Measurements from ENCODE around the gene GCA. TPM values are rescaled to one million over a fixed set of nuclear protein-coding genes. Genes with fewer than 3 reads are reported as not detected.

Gene GCA
- total and polyA plus RNA-seq, 8 donors = 32.1 to 92.2 (median 35.7) TPM

DNA sequence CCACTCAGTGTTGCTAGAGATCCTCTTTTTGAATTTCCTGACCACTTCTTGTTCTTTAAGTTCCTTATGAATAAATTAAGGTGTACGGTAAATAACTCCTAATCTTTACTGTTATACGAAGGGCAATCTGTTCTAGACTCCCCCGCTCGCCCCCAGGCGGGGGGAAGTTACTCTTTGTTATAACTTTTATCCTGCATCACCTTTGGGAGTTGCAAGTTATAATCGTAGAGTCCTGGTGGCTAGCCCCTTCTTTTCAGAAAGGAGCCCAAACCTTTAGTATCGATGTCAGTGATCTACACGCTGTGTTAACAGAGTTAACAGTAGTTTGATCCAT is 652 bp downstream of the GCA start:
- peaks cover 0 to 48% of the 10 kb centered on the region in 2 donors for H3K4me1 ChIP-seq
- H3K4me3 ChIP-seq = peak overlapping the region; percentile 72 to 80
- ATAC-seq = no peak
- H3K9me3 ChIP-seq = no peaks in the 10 kb centered on the region
- H3K36me3 ChIP-seq = peaks cover 0 to 4% of the 10 kb centered on the region in 2 donors
- TF ChIP-seq CTCF (IDR thresholded peaks at IDR 0.05) = no peak
- H3K27me3 ChIP-seq = no peaks in the 10 kb centered on the region
- peak overlapping the region; percentile 85 to 97 for H3K27ac ChIP-seq
- intact Hi-C loops (cut with DNase I) = no loop called here
- peak in 1 of 4 donors; percentile 68 for DNase-seq

DNA sequence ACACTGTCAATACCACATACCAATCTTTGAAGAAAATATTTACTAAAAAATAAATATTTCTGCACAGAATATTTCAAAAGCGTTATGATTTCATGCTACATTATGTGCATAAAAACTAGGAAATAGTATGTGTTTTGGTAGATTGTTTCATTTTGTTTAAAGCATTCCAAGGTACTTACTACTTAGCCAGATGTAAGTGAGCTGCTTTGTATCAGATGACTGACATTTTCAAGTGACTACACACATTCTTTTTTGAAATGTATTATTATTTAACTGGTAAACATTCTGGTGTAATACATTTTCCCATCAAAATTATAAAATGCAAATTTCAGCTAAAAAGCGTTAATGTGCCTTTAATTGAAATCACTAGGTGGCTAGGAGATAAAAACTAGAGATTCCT is 21.5 kb downstream of the GCA start:
- Histone ChIP-seq H3K4me1 (no peaks in the 10 kb centered on the region), H3K36me3 (peaks cover 0 to 14% of the 10 kb centered on the region in 2 donors), H3K4me3 (no peak overlapping the region), H3K27ac (no peak overlapping the region), H3K27me3 (no peaks in the 10 kb centered on the region), H3K9me3 (no peaks in the 10 kb centered on the region)
- DNase-seq (no peak), ATAC-seq (no peak)
- TF ChIP-seq CTCF (IDR thresholded peaks at IDR 0.05) = no peak
- intact Hi-C loops (cut with DNase I) = no loop called here

DNA sequence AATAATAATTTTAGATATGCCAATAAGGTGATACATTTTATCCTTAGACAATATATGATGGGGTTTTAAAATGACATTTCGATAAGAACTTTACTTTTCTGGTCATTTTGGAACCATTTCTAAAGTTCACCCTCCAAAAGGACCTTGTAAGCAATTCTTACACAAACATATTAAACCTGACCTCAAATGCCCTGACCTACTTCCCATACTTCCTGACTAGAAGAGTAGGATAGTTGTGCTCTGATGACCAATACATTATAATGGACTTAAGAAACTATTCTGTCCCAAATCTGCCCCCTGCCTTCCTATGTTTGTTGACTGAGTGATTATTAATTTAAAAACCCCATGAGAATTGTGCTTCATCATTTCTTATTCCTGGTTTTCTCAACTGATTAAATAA is 24.6 kb downstream of the GCA start:
- Histone ChIP-seq H3K4me3 (no peak overlapping the region), H3K27me3 (no peaks in the 10 kb centered on the region), H3K9me3 (no peaks in the 10 kb centered on the region), H3K27ac (no peak overlapping the region), H3K4me1 (no peaks in the 10 kb centered on the region), H3K36me3 (no peaks in the 10 kb centered on the region)
- no peak for TF ChIP-seq CTCF (IDR thresholded peaks at IDR 0.05)
- DNase-seq = no peak
- intact Hi-C loops (cut with DNase I) = no loop called here
- ATAC-seq = no peak

DNA sequence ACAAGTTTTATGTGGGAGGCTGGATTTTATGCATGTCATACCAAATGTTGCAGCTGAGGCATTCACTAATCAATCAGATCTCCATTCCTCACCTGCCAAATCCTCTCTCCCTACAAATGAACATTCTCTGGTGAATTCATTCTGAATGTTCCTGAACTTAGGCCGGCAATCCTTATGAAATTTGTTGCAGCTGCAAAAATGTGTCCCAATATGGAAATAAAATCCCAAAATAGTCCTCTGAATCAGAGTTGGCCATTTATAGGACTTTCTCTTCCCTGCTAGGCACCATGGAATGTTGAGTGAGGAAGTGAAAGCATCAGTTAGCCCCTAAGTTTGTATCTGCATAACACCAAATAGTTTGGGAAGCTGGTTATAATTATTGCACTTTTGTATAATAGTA is 25.6 kb downstream of the GCA start:
- intact Hi-C loops (cut with DNase I) = no loop called here

DNA sequence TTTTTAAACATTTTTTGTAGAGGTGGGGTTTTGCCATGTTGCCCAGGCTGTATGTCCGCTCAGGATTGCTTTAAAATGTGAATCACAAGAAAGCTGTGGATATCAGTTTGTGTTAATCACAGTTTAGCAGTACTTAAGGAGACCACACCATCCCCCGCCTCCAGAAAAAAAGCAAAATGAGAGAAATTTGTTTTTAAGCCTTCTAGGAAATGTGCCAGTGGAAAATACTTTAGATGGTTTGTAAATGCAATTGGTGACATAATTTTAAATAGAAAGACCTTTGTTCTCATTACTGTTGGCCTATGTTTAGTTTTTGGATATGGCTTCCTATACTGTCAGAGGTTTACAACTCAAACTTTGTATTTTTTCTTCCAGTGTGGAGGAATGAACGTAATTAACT is 27.0 kb downstream of the GCA start:
- intact Hi-C loops (cut with DNase I) = no loop called here
- Histone ChIP-seq H3K27ac (no peak overlapping the region), H3K4me3 (no peak overlapping the region), H3K36me3 (no peaks in the 10 kb centered on the region), H3K9me3 (no peaks in the 10 kb centered on the region), H3K4me1 (no peaks in the 10 kb centered on the region), H3K27me3 (no peaks in the 10 kb centered on the region)
- ATAC-seq (no peak), DNase-seq (peak in 2 of 4 donors; percentile 8 to 18)
- TF ChIP-seq CTCF (IDR thresholded peaks at IDR 0.05) = no peak

More for the DNA sequence above, 25.6 kb downstream of the GCA start:
- Histone ChIP-seq H3K36me3 (no peaks in the 10 kb centered on the region), H3K4me3 (no peak overlapping the region), H3K27ac (no peak overlapping the region), H3K27me3 (no peaks in the 10 kb centered on the region), H3K9me3 (no peaks in the 10 kb centered on the region), H3K4me1 (no peaks in the 10 kb centered on the region)
- DNase-seq = no peak
- no peak for TF ChIP-seq CTCF (IDR thresholded peaks at IDR 0.05)
- no peak for ATAC-seq
